Heart right ventricle (tissue), 16 donors: Measurements from ENCODE around the gene FBXL3. TPM values are rescaled to one million over a fixed set of nuclear protein-coding genes. Genes with fewer than 3 reads are reported as not detected.
A peak's percentile ranks its signal among the peaks of the same experiment; 100 is the strongest.

Experiments used
- ATAC-seq, 8 donors: fragments of 200-7000 bp; cut with Tn5 transposase; one replicate each; pipeline ENCODE4 v1.9.1; 2020; ENCODE audit warnings: mild to moderate bottlenecking in 8 of 8, moderate library complexity in 8 of 8, moderate number of reproducible peaks in 1 of 8
- DNase-seq, 2 donors: peaks; one replicate each; pipeline ENCODE4 v3.0.0-alpha.2; 2020
- H3K27ac ChIP-seq, 10 donors: fragments of 200-600 bp; sonication (generic) in 2 of 10; one replicate each; pipeline versions ENCODE4 v1.5.0 to v1.8.0; 2020 to 2022; ENCODE audit warnings: mild to moderate bottlenecking in 3 of 10
- H3K27me3 ChIP-seq, 7 donors: fragments of 200-600 bp; one replicate each; pipeline ENCODE4 v1.8.0; 2021 to 2022; ENCODE audit warnings: mild to moderate bottlenecking in 2 of 7
- H3K36me3 ChIP-seq, 9 donors: fragments of 200-600 bp; sonication (generic) in 1 of 9; one replicate each; pipeline versions ENCODE4 v1.5.0 to v1.8.0; 2020 to 2022; ENCODE audit warnings: mild to moderate bottlenecking in 2 of 9
- H3K4me1 ChIP-seq, 9 donors: fragments of 200-600 bp; sonication (generic) in 1 of 9; one replicate each; pipeline versions ENCODE4 v1.5.0 to v1.8.0; 2020 to 2022; ENCODE audit warnings: mild to moderate bottlenecking in 4 of 9
- H3K4me3 ChIP-seq, 10 donors: fragments of 200-600 bp; sonication (generic) in 2 of 10; one replicate each; pipeline versions ENCODE4 v1.5.0 to v1.8.0; 2020 to 2022; ENCODE audit warnings: mild to moderate bottlenecking in 7 of 10, moderate library complexity in 2 of 10
- H3K9me3 ChIP-seq, 11 donors: fragments of 200-600 bp in 10 of 11; sonication (generic) in 2 of 11; one replicate each; pipeline versions ENCODE4 v1.5.0 to v1.8.0; 2013 to 2022; ENCODE audit warnings: mild to moderate bottlenecking in 2 of 11, control low read depth in 1 of 11, moderate library complexity in 1 of 11
- WGBS, 2 donors: extraction: QIAGEN DNeasy Blood & Tissue Kit; methylation state at CpG; one replicate each; pipeline ENCODE4 v1.1.7; 2013; ENCODE audit warnings: inconsistent platforms in 1 of 2; 5-methylcytosine and 5-hydroxymethylcytosine counted together
- intact Hi-C, 10 donors: fragments of 100-400 bp; cut with DNase I; formaldehyde crosslinking; loops; one replicate each; pipeline versions ENCODE4 v1.11.1 to v1.14.2; 2022
- polyA plus RNA-seq, 2 donors: library from polyadenylated mRNA; stranded (reverse); fragments of 200-250 nt; gene quantifications; one replicate each; pipeline ENCODE4 v1.2.3, GENCODE V29; 2013
- total RNA-seq, 10 donors: library from RNA; stranded (reverse); fragmentation: NEBNext Ultra II Directional in 3 of 10; extraction: Animal tissue kit (Norgen Biotek cat#: 25700) in 3 of 10; gene quantifications; one replicate each; pipeline versions ENCODE4 v1.2.1 to v1.2.4, GENCODE V29; 2021 to 2023
- TF ChIP-seq, protein P1 (sequence below), 9 donors: fragments of 200-600 bp; sonication (generic) in 2 of 9; IDR thresholded peaks; one replicate each; pipeline versions ENCODE4 v1.5.0 to v1.8.0; 2021 to 2022; ENCODE audit warnings: antibody characterized with exemption in 9 of 9, mild to moderate bottlenecking in 5 of 9, moderate library complexity in 1 of 9
- donor health status: Arrhythmogenic right ventricular cardiomyopathy.
- donor health status: ischemic (EF 13 %, LVEDD 7.1; RV severe dilation, severe dysfunction).
- donor health status: healthy with polysubstance abuse.
- donor health status: DM: no; HTN: yes; CAD: no.
- donor health status: DM: no; HTN: no; CAD: no.
- donor health status: ischemic (EF 25% LVEDD 6.9; RV normal size, moderate dysfunction).
- donor health status: ischemic (EF 25% LVEDD 5.7; RV mildly dilated, moderate dysfunction).
- donor health status: healthy.
- donor health status: DM: yes; HTN: yes; CAD: no.
- donor health status: Ischemic cardiomyopathy.
- donor health status: ischemic (EF 35%, LVEDD 5.7; RV mildly dilated, moderate dysfunction).
- donor health status: nonischemic (EF 11% LVEDD 7.7; RV severe dilation, severe dysfunction).
- donor health status: DM: yes; HTN: yes; CAD: no.
- donor health status: PGD.
- donor health status: ischemic (EF 29% LVEDD 5.4; RV normal size, mild dysfunction).
- donor health status: nonischemic (EF 23%, LVEDD 6.1; RV moderate dilation, normal function).

The FBXL3 gene
- total and polyA plus RNA-seq, 12 donors: 16.5 to 41.7 (median 28.6) TPM

DNA sequence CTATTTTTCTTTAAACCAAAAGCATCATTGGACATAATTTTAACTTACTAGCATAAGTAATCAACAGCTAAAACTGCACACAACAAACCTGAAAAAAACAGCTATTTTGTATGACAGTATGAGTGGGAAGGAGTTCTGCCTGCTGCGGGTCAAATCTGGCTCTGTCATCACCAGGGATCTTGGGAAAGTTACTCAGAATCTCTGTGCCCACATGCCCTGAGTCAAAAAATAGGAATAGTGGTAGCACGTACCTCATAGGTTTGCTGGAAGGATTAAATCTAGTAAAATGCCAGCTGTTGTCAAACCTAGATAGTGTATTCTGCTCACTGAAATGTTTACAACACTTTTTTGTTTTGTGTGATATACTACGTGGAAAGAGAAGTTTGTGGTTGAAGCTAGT lies 33.9 kb downstream of the FBXL3 start:
- H3K36me3 ChIP-seq: peaks cover 0 to 31% (median 2%) of the 10 kb centered on the region in 9 donors
- no peaks in the 10 kb centered on the region for H3K9me3 ChIP-seq
- intact Hi-C loops: loop anchor here in 1 of 10 donors (5.0 kb wide), 1 partner anchor 34 kb away; the partner anchor contains the start of gene FBXL3
- H3K27me3 ChIP-seq: no peaks in the 10 kb centered on the region
- H3K4me1 ChIP-seq: peaks cover 0 to 26% (median 21%) of the 10 kb centered on the region in 9 donors
- TF ChIP-seq, protein P1, sequence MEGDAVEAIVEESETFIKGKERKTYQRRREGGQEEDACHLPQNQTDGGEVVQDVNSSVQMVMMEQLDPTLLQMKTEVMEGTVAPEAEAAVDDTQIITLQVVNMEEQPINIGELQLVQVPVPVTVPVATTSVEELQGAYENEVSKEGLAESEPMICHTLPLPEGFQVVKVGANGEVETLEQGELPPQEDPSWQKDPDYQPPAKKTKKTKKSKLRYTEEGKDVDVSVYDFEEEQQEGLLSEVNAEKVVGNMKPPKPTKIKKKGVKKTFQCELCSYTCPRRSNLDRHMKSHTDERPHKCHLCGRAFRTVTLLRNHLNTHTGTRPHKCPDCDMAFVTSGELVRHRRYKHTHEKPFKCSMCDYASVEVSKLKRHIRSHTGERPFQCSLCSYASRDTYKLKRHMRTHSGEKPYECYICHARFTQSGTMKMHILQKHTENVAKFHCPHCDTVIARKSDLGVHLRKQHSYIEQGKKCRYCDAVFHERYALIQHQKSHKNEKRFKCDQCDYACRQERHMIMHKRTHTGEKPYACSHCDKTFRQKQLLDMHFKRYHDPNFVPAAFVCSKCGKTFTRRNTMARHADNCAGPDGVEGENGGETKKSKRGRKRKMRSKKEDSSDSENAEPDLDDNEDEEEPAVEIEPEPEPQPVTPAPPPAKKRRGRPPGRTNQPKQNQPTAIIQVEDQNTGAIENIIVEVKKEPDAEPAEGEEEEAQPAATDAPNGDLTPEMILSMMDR (IDR thresholded peaks at IDR 0.05): no peak
- 46 to 51% methylated on average over 3 of the region's 3 CpGs for WGBS, 2 donors
- peak overlapping the region; percentile 70 to 90 (median 80) for H3K4me3 ChIP-seq
- no peak for ATAC-seq
- DNase-seq: no peak
- peak overlapping the region in 9 of 10 donors; percentile 85 to 96 (median 92) for H3K27ac ChIP-seq

DNA sequence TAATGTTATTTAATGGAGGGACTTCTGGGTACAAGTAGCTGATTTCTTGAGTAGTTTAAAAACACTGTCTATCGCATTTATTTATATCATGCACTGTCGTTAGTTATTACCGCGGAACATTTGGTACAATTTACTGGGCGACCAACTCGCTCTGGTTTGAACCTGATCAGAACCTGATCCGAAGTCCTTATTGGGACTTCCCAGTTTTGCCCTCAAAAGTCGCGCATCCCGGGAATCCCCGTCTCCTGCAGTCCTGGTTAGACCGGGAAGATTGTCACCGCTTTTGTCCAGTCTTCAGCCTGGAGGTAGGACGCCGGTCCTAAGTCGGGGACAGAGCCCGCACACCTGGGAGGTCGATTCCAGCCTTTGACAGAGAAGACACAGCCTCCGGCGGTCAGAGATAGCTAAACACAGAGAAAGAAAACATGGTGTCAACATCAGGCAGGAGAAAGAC lies 34.4 kb downstream of the FBXL3 start:
- TF ChIP-seq, protein P1 (IDR thresholded peaks at IDR 0.05): no peak
- 2% methylated on average over 20 of the region's 20 CpGs for whole genome bisulfite sequencing, 2 donors
- Histone ChIP-seq H3K9me3 (no peaks in the 10 kb centered on the region), H3K27me3 (no peaks in the 10 kb centered on the region), H3K27ac (peak overlapping the region; percentile 79 to 96 (median 91)), H3K4me3 (peak overlapping the region; percentile 70 to 90 (median 80)), H3K36me3 (peaks cover 0 to 26% (median 0%) of the 10 kb centered on the region in 9 donors), H3K4me1 (peaks cover 0 to 26% (median 21%) of the 10 kb centered on the region in 9 donors)
- DNase-seq (peak in 1 of 2 donors; percentile 16), ATAC-seq (peak in 6 of 8 donors; percentile 0 to 21 (median 10))
- intact Hi-C loops: loop anchor here in 1 of 10 donors (5.0 kb wide), 1 partner anchor 35 kb away; the partner anchor contains the start of gene FBXL3

DNA sequence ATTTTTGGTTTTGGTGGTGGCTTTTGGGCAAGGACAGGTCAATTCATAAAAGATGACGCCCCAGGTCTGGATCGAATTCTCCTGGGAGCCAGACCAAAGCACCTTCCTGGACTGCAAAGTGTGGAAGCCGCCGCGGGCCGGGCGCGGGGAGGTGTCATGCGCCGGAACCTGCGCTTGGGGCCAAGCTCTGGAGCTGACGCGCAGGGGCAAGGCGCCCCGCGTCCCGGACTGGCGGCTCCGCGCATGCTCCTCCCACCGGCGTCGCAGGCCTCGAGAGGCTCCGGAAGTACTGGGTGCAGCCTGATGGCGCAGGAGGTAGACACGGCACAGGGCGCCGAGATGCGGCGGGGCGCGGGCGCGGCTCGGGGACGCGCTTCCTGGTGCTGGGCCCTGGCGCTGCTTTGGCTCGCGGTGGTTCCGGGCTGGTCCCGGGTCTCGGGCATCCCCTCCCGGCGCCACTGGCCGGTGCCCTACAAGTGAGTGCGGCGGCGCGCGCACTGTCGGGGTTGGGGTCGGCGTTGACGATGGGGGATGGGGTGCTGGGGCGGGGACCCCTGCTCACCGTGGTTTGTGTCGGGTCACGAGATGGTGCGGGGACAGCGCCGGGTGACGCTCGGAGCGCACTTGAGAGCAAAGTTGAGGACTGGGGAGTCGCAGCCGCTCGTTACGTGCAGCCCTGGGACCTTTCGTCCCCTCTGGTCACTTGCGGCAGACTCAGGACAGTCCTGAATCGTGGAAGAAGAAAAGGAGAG lies 35.0 kb downstream of the FBXL3 start, which contains the start of gene CLN5:
Gene CLN5 (plus strand): TSS at position 286 of the 752 bp plus-strand sequence. CDS start 18 bp downstream, at position 304.
- WGBS, 2 donors: 1% methylated on average over 72 to 73 of the region's 73 CpGs
- H3K36me3 ChIP-seq: peaks cover 0 to 20% (median 0%) of the 10 kb centered on the region in 9 donors
- ATAC-seq (peak; percentile 98 to 99 (median 98)), DNase-seq (peak; percentile 92 to 95)
- intact Hi-C loops: loop anchor here in 1 of 10 donors (5.0 kb wide), 1 partner anchor 35 kb away; the partner anchor contains the start of gene FBXL3
- peak within 1 kb of the TSS; percentile 79 to 96 (median 91) for H3K27ac ChIP-seq
- peak within 1 kb of the TSS; percentile 70 to 90 (median 80) for H3K4me3 ChIP-seq
- H3K9me3 ChIP-seq: no peaks in the 10 kb centered on the region
- H3K27me3 ChIP-seq: no peaks in the 10 kb centered on the region
- H3K4me1 ChIP-seq: peaks cover 0 to 26% (median 21%) of the 10 kb centered on the region in 9 donors
- TF ChIP-seq, protein P1 (IDR thresholded peaks at IDR 0.05): peak in 2 of 9 donors; percentile 3 to 13

DNA sequence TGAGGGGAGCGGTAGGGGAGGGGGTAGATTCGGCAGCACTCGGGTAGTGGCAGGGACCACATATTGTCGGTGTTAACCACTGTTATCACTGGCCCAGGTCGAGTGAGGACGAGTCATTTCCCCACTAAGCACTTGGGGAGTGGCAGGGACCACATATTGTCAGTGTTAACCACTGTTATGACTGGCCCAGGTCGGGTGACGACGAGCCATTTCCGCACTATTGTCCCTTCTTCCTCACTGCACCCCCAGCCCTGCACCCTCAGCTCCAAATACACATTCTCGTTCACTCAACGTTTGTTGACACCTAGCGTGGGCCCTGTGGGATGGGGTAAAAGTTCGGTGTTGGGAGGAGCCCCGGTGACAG lies 35.5 kb downstream of the FBXL3 start:
- peak overlapping the region; percentile 79 to 96 (median 91) for H3K27ac ChIP-seq
- ATAC-seq (peak; percentile 18 to 53 (median 38)), DNase-seq (peak in 1 of 2 donors; percentile 30)
- no peaks in the 10 kb centered on the region for H3K27me3 ChIP-seq
- H3K36me3 ChIP-seq: peaks cover 0 to 14% (median 0%) of the 10 kb centered on the region in 9 donors
- intact Hi-C loops: loop anchor here in 1 of 10 donors (5.0 kb wide), 1 partner anchor 36 kb away; the partner anchor contains the start of gene FBXL3
- TF ChIP-seq, protein P1 (IDR thresholded peaks at IDR 0.05): no peak
- peaks cover 0 to 26% (median 21%) of the 10 kb centered on the region in 9 donors for H3K4me1 ChIP-seq
- 30% methylated on average over 15 of the region's 15 CpGs for WGBS, 2 donors
- H3K9me3 ChIP-seq: no peaks in the 10 kb centered on the region
- H3K4me3 ChIP-seq: peak overlapping the region; percentile 70 to 90 (median 80)
